Measurements from ENCODE around the gene CRTC3.

DNA sequence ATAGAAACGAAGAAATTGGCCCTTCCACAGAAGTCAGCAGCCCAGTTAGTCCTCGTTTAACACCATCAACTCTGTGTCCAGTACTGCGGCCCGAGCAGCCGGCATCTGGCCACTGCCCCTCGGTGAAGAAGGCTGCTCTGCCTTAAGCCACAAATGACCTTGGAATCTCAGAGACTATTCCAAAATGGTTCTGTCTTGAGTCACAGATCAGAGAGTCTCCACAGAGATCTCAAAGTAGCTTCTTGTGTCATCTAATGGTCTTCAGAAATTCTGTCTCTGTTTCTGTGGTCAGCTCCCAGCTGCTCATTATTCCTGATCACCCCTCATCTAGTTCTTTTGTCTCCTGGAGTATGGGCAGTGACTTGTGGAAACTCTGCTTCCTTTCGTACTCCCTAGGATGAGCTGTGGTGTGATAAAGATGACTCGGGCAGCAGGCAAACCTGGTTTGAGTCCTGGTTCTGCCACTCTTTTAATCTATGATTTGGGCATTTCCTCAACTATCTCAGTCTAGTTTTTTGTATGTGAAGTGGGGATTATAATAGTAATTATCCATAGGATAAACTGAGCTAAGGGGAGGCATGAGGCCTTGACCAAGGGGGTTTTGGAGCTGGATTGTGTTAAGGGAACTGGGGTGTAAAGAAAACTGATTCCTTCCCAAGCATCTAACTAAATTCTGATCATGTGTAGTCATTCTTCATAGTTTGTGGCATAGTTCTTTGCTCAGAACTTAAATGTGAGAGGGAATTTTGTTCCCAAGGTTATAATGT, 22.6 kb downstream of the CRTC3 start:
- TF ChIP-seq CTCF (IDR thresholded peaks at IDR 0.05) (no peak), REST (IDR thresholded peaks at IDR 0.05; ENCODE audit: insufficient read depth in 1 of 2, low read depth in 2 of 2, low read length in 1 of 2) (no peak)

Measured in Panc1 (cell line).